PFSK-1 (cell line): Measurements from ENCODE around the gene MAPT.

ENCODE experiments used
- POLR2AphosphoS5 ChIP-seq: IDR thresholded peaks from 2 replicates; pipeline ENCODE4 v1.6.1; 2012; ENCODE audit warnings: low read depth, mild to moderate bottlenecking, control low read depth, low read length, moderate library complexity
- REST ChIP-seq, 2 experiments: IDR thresholded peaks; 2 replicates each; pipeline versions ENCODE4 v1.6.1 to v1.8.0; 2011 to 2012; ENCODE audit warnings: low read depth in 2 of 2, low read length in 2 of 2, control low read depth in 1 of 2, inconsistent platforms in 1 of 2, mild to moderate bottlenecking in 1 of 2, moderate library complexity in 1 of 2; ENCODE audit not compliant: insufficient read depth in 1 of 2
- SIN3A ChIP-seq: IDR thresholded peaks from 2 replicates; pipeline ENCODE4 v1.6.1; 2012; ENCODE audit warnings: mild to moderate bottlenecking, low read length, moderate library complexity, borderline replicate concordance; ENCODE audit not compliant: insufficient read depth
- TAF1 ChIP-seq: IDR thresholded peaks from 2 replicates; pipeline ENCODE4 v1.6.1; 2012; ENCODE audit warnings: low read length, control low read depth, borderline replicate concordance; ENCODE audit not compliant: insufficient read depth

GRCh38 chr17:45981306-45981705, 87.0 kb downstream of the MAPT start:
- no peak for TF ChIP-seq SIN3A
- no peak for TF ChIP-seq POLR2AphosphoS5
- TF ChIP-seq TAF1, result no peak
- no peak for TF ChIP-seq REST (IDR thresholded peaks at IDR 0.05; ENCODE audit: insufficient read depth in 1 of 2, low read depth in 2 of 2, low read length in 2 of 2)
